Brain microvascular endothelial cell (primary cell): Measurements from ENCODE around the gene DENND5B.

Source experiments
- DNase-seq: peaks from one replicate; pipeline ENCODE4 v3.0.0-alpha.2; 2020
- H3K27ac ChIP-seq: fragments of 250-450 bp; sonication (Bioruptor Pico); 2 replicates; pipeline ENCODE4 v1.5.1; 2020; ENCODE audit warnings: mild to moderate bottlenecking, moderate library complexity
- H3K27me3 ChIP-seq: fragments of 250-450 bp; sonication (Bioruptor Pico); replicated peaks from 2 replicates; pipeline ENCODE4 v1.5.1; 2020; ENCODE audit warnings: mild to moderate bottlenecking
- H3K36me3 ChIP-seq: fragments of 250-450 bp; sonication (Bioruptor Pico); replicated peaks from 2 replicates; pipeline ENCODE4 v1.5.1; 2020; ENCODE audit warnings: mild to moderate bottlenecking
- H3K4me3 ChIP-seq: 2 replicates; pipeline ENCODE4 v1.5.1; 2011; ENCODE audit warnings: low read depth, mild to moderate bottlenecking, control low read depth, low read length, moderate library complexity
- in situ Hi-C: cut with HindIII; loops from 2 replicates; pipeline ENCODE4 v1.10.0; 2017; ENCODE audit warnings: low sequenced_read_pairs, low pct_ligation_motif_present
- TF ChIP-seq, protein P1 (sequence below): IDR thresholded peaks from 2 replicates; pipeline ENCODE4 v1.5.1; 2011; ENCODE audit warnings: low read depth, mild to moderate bottlenecking, moderate library complexity, low read length, control low read depth, inconsistent platforms; ENCODE audit errors: missing control alignments

DENND5B gene

GRCh38 chr12:31346267-31346666, 244.7 kb downstream of the DENND5B start:
- no peaks in the 10 kb centered on the region for H3K27me3 ChIP-seq
- DNase-seq: no peak
- no peak overlapping the region for H3K27ac ChIP-seq
- no peak overlapping the region for H3K4me3 ChIP-seq
- in situ Hi-C loops: no loop called here
- no peaks in the 10 kb centered on the region for H3K36me3 ChIP-seq
- TF ChIP-seq, protein P1, sequence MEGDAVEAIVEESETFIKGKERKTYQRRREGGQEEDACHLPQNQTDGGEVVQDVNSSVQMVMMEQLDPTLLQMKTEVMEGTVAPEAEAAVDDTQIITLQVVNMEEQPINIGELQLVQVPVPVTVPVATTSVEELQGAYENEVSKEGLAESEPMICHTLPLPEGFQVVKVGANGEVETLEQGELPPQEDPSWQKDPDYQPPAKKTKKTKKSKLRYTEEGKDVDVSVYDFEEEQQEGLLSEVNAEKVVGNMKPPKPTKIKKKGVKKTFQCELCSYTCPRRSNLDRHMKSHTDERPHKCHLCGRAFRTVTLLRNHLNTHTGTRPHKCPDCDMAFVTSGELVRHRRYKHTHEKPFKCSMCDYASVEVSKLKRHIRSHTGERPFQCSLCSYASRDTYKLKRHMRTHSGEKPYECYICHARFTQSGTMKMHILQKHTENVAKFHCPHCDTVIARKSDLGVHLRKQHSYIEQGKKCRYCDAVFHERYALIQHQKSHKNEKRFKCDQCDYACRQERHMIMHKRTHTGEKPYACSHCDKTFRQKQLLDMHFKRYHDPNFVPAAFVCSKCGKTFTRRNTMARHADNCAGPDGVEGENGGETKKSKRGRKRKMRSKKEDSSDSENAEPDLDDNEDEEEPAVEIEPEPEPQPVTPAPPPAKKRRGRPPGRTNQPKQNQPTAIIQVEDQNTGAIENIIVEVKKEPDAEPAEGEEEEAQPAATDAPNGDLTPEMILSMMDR: no peak

- no peak overlapping the region for H3K27ac ChIP-seq
- H3K27me3 ChIP-seq: no peaks in the 10 kb centered on the region
- no peak for DNase-seq
- in situ Hi-C loops: no loop called here
- H3K4me3 ChIP-seq: no peak overlapping the region
- TF ChIP-seq, protein P1: no peak
- H3K36me3 ChIP-seq: no peaks in the 10 kb centered on the region
These were observed 247.8 kb downstream of the DENND5B start for GRCh38 chr12:31343139-31343538.

- no peaks in the 10 kb centered on the region for H3K27me3 ChIP-seq
- in situ Hi-C loops: no loop called here
- DNase-seq: no peak
- TF ChIP-seq, protein P1: no peak
- H3K4me3 ChIP-seq: no peak overlapping the region
- H3K27ac ChIP-seq: no peak overlapping the region
- no peaks in the 10 kb centered on the region for H3K36me3 ChIP-seq
These were observed 248.7 kb downstream of the DENND5B start for GRCh38 chr12:31342286-31342685.

DNA sequence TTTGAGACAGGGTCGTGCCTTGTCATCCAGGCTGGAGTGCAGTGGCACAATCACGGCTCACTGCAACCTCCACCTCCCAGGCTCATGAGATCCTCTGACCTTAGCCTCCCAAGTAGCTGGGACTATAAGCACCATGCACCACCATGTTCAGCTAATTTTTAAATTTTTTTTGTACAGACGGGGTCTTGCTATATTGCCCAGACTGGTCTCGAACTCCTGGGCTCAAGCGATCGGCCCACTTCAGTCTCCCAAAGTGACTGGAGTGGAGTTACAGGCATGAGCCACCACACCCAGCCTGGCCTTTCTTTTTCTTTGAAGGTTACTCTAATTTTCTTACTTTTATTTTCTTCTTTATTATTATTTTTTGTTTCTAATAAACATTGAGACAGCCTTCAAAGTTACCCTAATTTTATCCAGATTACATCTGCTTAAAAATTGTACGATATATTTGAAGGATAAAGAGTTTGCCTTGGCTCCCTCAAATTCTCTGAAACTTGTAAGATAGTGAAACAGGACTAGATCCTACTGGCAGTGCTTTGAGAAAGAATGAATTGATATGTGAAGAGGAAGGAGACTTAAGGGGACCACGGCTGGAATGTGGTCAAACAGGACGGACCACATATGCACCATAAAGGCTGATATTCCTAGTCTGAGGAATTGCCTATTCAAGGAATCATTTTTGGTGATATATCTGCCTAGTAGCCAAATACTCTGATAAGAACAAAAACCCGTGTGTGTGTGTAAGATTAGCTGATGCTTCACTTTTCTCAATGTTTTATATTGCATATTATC, 250.9 kb downstream of the DENND5B start:
- TF ChIP-seq, protein P1: no peak
- Histone ChIP-seq H3K27me3 (no peaks in the 10 kb centered on the region), H3K36me3 (no peaks in the 10 kb centered on the region), H3K27ac (no peak overlapping the region), H3K4me3 (no peak overlapping the region)
- no peak for DNase-seq
- in situ Hi-C loops: no loop called here

GRCh38 chr12:31337952-31338351, 253.0 kb downstream of the DENND5B start:
- TF ChIP-seq, protein P1: no peak
- Histone ChIP-seq H3K4me3 (no peak overlapping the region), H3K36me3 (no peaks in the 10 kb centered on the region), H3K27ac (no peak overlapping the region), H3K27me3 (no peaks in the 10 kb centered on the region)
- DNase-seq: no peak
- in situ Hi-C loops: no loop called here
